ENCODE measurements around the gene RILP.

Gene RILP

DNA sequence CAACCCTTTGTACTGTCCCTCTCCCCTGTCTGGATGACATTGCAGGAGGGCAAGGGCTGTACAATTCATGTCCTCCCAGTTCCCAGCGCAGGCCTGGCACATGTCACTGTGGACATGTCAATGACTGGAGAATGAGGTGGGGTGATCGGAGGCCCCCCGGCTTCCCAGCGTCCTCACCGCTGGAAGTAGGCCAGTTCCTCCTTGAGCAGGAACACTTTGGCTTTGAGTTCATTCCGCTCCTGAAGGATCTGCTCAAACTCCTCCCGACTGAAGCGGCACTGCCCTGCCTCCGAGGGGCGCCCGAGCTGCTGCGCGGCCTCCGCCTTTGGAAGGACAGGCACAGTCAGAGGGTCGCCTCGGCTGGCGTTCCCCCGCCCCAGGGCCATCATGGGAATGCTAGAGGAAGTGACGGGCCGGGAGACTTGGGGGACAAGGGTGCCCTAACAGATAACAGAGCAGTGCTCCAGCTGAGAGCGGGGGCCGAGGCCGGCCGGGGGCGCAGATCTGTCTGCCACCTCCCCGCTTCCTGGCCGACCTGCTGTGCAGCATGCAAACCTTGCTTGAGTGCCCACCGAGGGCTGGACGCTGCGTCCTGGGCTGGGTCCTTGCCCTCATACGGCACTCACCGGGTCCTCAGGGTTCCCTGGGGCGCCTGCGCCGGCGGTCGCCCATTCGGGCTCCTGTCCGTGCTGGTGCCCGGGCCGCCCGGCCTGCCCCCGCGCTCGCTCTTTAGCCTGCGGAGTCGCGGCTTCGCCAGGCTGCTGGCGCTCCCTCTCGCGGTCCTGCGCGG, 1.3 kb downstream of the RILP start:
- DNase-seq, result peak; percentile 57

- DNase-seq, result no peak
Measured at GRCh38 chr17:1647802-1648171, 1.9 kb downstream of the RILP start.

GRCh38 chr17:1646199-1646875, 3.3 kb downstream of the RILP start:
- DNase-seq, result no peak

DNA sequence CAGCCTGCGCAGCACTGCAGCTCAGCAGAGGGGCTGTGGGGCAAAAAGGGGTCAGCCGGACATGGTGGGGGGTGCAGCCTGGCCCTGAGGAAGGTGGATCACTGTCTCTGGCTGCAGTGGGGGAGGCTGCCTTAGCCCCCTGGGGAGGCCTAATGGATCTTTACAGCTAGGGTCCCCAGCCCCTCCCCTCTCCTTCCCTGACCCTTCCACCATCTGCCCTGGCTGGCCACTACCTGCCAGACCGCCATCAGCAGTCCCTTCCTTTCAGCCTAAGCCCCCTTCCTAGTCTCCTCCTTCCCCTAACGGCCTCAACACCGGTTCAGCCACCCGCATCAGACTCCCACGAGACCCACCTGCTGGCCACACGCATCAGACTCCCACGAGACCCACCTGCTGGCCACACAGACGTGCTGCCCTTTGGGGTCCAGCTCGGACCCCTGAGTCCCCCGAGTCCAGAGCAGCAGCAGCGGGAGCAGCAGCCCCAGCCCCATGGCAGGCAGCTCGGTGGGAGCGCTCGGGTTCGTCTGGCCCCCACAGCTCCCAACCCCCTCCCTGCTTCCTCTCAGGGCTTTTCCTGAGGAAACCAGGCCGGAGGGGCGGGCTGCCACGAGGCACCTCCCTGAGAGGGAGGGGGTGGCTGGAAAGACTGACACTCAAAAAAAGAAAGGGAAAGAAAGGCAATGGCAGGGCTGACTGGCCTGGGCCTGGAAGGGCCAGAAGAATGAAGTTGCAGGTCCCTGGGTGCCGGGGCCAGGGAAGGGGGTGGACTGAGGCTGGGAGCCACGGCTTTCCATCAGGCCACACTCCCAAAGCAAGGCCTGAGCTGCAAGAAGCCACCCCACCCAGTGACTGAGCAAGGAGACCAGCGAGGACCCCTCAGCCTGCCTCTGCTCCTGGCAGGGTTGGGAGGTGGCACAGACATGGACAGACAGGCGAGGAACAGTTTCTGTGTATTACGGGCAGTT, 4.2 kb downstream of the RILP start, which contains the start of gene SCARF1:
SCARF1 (minus strand) TSS at position 526 of the 965 bp plus-strand sequence; CDS start at position 491, 35 bp downstream.
- no peak for DNase-seq

DNA sequence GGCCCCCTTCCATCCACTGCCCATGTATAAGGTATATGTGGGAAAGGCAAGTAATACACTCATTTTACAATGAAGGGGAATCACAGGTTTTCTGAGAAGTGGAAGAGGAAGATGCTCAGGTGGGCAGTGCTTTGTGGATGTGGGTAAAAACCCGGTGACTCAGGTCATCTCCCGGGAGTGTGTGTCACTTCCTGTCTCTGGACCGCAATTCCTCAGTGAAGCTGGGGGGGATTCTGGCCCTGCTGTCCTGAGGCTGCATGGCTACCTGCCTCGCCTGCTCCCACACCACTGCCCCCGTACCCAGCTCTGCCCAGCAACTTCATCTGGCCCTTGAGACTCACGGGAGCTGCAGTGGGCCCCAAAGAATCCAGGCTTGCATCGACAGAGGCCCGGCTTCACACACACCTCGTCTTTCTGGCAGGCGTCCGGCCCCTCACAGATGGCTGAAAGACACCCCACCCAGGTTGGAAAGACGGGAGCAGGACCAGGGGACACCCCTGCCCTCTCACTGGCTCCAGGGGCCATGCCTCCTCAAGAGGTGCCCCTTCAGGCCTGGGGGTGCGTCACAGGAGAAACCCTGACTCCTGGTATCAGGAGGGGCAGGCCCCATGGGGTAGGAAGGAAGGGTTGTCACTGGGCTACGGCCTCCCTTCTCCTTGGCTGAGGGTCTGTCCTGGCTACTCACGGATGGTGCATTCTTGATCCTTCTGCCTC, 5.0 kb downstream of the RILP start:
- no peak for DNase-seq

GRCh38 chr17:1643999-1644492, 5.6 kb downstream of the RILP start:
- no peak for DNase-seq

- DNase-seq, result no peak
Measured at GRCh38 chr17:1643293-1643998, 6.2 kb downstream of the RILP start.

GRCh38 chr17:1641065-1641403, 8.6 kb downstream of the RILP start:
- DNase-seq, result no peak

DNA sequence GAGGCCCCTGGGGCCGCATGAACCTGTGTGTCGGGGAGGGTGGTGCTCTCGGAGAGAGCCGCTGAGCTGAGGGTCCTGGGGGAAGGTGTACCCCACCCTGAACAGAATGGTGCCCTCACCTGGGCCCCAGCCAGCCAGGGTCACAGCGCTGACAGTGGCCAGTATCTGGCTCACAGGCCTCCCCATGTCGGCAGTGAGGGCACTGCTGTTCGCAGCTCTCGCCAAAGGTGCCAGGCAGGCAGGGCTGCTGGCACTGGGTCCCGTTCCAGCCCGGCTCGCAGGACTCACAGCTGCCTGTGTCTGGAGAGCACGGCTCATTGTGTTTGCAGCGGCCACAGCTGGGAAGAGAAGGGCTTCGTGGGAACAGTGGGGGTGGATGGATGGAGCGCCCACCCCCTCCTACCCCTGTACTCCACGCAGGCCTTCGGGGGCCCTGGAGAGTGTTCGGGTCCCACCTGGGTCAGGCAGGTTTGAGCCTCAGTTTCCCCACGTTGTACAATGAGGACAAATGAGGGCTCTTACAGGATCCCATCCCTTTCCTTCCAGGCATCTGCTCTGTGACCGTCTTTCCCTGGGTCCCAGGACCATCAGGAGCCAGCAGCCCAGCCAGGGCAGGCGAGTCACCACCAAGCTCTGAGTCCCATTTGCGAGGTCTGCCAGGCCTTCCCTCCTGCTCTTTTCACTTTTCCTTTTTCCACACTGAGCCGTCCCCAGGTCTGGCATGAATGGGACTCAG, 9.2 kb downstream of the RILP start:
- DNase-seq, result no peak

DNA sequence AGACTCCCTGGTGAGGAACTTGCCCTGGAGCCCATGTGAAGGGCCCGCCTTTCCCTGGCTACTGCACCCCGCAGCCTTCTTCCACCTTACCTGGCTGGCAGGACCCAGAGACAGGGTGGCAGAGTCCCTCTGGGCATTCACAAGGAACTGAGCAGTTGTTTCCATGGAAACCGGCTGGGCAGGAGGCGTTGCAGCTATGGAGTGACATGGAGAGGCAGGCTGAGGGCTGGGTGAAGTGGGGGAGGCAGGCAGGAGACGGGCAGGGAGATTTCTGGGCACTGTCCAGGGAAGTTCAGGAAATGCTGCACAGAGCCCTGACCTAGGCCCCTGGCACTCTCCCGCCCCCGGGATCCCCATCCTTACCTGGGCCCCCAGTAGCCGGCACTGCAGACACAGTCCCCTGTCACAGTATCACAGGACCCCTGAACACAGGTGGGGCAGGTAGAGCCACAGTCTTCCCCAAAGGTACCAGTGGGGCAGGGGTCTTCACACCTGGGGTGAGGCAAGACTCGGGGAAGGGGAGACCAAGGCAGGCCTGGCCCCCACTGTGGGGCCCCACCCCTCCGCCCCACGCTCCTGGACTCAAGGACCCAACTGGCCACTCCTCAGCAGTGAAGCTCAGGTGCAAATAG, 10.0 kb downstream of the RILP start:
- no peak for DNase-seq

DNA sequence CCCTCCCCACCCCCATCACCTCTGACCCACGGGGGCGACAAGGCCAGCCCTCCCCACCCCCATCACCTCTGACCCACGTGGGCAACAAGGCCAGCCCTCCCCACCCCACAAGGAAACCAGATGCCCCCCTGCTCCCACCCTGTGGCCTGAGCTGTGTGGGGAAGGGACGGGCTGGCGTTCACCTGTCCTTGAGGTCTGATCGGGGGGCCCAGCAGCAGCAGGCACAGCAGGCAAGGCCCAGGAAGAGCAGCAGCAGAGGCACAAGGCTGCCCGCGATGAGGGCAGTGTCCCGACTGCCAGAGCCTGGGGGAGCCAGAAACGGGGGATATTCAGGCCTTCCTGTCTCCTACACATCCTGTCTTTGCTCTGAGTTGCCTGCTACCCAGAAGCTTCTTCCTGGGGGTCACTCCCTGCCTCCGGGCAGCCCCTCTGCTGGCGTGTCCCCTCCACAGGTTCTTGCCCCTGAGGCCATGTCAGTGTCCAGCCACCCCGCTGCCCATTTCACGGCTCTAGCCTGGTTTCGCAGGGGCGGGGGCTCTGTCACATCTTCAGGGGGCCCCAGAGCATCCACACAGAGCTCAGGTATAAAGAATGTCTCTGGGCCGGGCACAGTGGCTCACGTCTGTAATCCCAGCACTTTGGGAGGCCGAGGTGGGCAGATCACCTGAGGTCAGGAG, 10.9 kb downstream of the RILP start:
- DNase-seq, result no peak

GRCh38 chr17:1638171-1638590, 11.5 kb downstream of the RILP start:
- DNase-seq, result no peak

GRCh38 chr17:1636732-1637285, 12.9 kb downstream of the RILP start:
- no peak for DNase-seq

- DNase-seq, result no peak
Measured at GRCh38 chr17:1635675-1636465, 13.8 kb downstream of the RILP start.

GRCh38 chr17:1634841-1635650, 14.6 kb downstream of the RILP start:
- no peak for DNase-seq

GRCh38 chr17:1630662-1631061, 19.0 kb downstream of the RILP start:
- DNase-seq, result no peak

DNA sequence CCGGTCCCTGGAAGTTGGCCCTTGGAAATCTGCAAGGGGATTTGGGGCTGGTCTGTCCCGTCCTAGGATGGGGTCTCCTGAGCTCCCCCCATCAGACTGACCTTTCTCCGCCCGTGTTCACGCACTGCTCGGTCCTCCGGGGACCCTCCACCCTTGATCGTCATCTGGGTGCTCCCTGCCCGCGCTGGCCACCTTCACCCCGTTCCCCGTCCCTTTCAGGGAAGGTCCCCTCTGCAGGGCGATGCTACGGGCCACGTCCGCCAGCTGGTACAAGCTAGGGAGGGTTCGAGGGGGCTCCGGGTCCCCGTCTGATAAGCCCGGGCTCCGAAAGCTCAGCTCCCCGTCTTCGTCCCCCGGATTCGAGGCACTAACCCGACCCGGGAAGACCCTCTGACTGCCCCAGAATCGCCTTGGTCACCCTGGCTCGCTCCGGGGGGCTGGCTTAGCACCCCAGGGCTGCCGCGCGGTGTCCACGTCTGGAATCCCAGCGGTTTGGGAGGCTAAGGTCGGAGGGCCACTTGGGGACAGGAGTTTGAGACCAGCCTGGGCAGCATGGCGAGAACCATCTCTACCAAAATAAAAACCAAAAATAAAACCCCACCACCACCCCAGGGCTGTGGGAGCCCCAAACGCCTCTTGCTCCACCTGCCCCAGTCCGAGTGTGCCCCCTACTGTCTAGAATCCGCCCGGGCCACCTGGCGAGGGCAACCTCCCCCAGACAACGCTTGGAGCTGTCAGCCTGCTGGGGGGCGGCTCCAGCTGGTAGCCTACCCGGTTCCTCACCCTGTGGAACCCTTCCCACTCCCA, 20.0 kb downstream of the RILP start:
- peak; percentile 72 for DNase-seq
